Upper lobe of left lung (tissue), 4 donors: ENCODE measurements around the gene HGD.

Experiments
- POLR2A ChIP-seq, 4 donors: fragments of 450-650 bp; IDR thresholded peaks; one replicate each; pipeline ENCODE4 v1.5.1; 2016 to 2017; ENCODE audit warnings: antibody characterized with exemption in 4 of 4, mild to moderate bottlenecking in 2 of 4
- POLR2AphosphoS5 ChIP-seq, 2 donors: sonication (generic); formaldehyde crosslinking; IDR thresholded peaks; one replicate each; pipeline ENCODE4 v1.5.1; 2017; ENCODE audit warnings: antibody characterized with exemption in 2 of 2
- TF ChIP-seq, protein P1 (sequence below), 6 experiments: fragments of 450-650 bp in 4 of 6; fragments of 200-600 bp in 2 of 6; sonication (generic) in 2 of 6; IDR thresholded peaks; one replicate each; pipeline ENCODE4 v1.5.1; 2016 to 2019; ENCODE audit warnings: antibody characterized with exemption in 6 of 6

DNA sequence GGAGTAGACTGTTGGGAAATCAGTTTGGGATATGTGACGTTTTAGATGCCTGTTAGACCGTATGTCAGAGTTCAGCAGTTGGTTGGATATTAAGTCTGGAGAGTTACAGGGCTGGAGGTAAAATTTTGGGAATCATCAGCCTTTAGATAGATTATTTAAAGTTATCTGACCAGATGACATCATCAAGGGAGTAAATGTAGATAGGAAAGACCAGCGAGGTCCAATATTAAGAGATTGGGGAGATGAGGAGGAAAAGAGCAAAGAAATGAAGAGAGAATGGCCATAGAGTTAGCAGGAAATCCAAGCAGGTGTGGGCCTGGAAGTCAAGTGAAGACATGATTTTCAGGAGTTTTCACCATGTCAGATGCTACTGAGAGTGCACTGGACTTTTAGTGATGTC, 82.8 kb downstream of the HGD start:
- TF ChIP-seq, protein P1, sequence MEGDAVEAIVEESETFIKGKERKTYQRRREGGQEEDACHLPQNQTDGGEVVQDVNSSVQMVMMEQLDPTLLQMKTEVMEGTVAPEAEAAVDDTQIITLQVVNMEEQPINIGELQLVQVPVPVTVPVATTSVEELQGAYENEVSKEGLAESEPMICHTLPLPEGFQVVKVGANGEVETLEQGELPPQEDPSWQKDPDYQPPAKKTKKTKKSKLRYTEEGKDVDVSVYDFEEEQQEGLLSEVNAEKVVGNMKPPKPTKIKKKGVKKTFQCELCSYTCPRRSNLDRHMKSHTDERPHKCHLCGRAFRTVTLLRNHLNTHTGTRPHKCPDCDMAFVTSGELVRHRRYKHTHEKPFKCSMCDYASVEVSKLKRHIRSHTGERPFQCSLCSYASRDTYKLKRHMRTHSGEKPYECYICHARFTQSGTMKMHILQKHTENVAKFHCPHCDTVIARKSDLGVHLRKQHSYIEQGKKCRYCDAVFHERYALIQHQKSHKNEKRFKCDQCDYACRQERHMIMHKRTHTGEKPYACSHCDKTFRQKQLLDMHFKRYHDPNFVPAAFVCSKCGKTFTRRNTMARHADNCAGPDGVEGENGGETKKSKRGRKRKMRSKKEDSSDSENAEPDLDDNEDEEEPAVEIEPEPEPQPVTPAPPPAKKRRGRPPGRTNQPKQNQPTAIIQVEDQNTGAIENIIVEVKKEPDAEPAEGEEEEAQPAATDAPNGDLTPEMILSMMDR (IDR thresholded peaks at IDR 0.05): no peak
- TF ChIP-seq POLR2A (IDR thresholded peaks at IDR 0.05) (no peak), POLR2AphosphoS5 (IDR thresholded peaks at IDR 0.05) (no peak)
